Measurements from ENCODE around the gene RNF44. TPM values are rescaled to one million over a fixed set of nuclear protein-coding genes. Genes with fewer than 3 reads are reported as not detected.

The RNF44 gene
- total RNA-seq, 1 donor from 2014 or later = 28.2 TPM

DNA sequence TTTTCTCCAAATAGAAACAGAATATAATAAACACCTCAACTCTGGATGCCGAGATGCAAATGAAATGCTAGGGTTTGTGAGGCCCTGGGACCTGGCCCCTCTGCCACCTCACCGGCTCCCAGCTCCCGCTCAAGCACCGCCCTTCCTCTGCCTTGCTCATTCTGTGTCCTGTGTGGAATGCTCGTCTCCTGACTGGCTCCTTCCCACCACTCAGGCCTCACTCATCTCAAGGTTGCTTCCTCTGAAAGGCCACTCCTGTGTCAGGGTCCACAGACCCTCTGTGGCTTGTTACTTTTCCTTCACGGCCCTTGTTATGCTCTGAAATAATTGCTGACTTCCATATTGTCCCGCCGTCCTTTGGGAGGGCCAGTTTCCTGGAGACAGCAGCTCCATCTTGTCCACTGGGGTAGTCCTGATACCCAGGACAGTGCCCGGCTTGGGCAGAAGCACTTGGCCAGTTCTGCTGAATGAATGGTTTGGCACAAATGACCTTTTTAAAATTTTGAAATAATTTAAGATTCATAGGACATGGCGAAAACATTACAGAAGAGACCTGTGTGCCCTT is 15.4 kb downstream of the RNF44 start:
- TF ChIP-seq, protein P1, sequence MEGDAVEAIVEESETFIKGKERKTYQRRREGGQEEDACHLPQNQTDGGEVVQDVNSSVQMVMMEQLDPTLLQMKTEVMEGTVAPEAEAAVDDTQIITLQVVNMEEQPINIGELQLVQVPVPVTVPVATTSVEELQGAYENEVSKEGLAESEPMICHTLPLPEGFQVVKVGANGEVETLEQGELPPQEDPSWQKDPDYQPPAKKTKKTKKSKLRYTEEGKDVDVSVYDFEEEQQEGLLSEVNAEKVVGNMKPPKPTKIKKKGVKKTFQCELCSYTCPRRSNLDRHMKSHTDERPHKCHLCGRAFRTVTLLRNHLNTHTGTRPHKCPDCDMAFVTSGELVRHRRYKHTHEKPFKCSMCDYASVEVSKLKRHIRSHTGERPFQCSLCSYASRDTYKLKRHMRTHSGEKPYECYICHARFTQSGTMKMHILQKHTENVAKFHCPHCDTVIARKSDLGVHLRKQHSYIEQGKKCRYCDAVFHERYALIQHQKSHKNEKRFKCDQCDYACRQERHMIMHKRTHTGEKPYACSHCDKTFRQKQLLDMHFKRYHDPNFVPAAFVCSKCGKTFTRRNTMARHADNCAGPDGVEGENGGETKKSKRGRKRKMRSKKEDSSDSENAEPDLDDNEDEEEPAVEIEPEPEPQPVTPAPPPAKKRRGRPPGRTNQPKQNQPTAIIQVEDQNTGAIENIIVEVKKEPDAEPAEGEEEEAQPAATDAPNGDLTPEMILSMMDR (IDR thresholded peaks at IDR 0.05; ENCODE audit: borderline replicate concordance) = no peak
- DNase-seq = no peak

DNA sequence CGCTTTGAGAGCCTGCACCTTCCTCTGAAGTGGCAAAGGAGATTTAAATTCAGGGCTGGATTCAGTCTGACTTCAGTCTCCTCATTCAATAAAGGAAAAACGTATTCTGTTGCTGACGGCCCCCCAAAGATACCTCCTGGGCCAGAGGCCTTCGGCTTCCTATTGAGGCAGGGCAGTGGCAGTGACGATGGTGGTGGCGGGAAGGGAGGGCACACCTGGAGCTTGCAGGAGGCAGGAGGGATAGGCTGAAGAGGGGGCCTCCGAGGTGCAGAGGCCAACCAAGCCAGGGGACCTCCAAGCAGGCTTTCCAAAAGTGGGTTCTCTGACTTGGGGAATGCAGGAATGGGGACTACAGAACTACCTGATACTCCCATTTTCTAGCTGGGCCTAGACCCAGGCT is 15.9 kb downstream of the RNF44 start:
- Histone ChIP-seq H3K4me3 (no peak overlapping the region), H3K27ac (replicated peaks) (no peak overlapping the region), H3K27me3 (ENCODE audit: low read depth) (no peaks in the 10 kb centered on the region), H3K9me3 (replicated peaks) (no peaks in the 10 kb centered on the region), H3K4me1 (no peaks in the 10 kb centered on the region), H3K36me3 (no peaks in the 10 kb centered on the region)
- intact Hi-C loops (cut with micrococcal nuclease) = no loop called here
- no peak for DNase-seq
- TF ChIP-seq, protein P1 (IDR thresholded peaks at IDR 0.05; ENCODE audit: borderline replicate concordance) = no peak

More for the DNA sequence above, 15.4 kb downstream of the RNF44 start:
- intact Hi-C loops (cut with micrococcal nuclease) = no loop called here
- H3K27me3 ChIP-seq (ENCODE audit: low read depth) = no peaks in the 10 kb centered on the region
- H3K4me1 ChIP-seq = no peaks in the 10 kb centered on the region
- H3K36me3 ChIP-seq = no peaks in the 10 kb centered on the region
- no peak overlapping the region for H3K27ac ChIP-seq (replicated peaks)
- H3K4me3 ChIP-seq = no peak overlapping the region
- no peaks in the 10 kb centered on the region for H3K9me3 ChIP-seq (replicated peaks)

DNA sequence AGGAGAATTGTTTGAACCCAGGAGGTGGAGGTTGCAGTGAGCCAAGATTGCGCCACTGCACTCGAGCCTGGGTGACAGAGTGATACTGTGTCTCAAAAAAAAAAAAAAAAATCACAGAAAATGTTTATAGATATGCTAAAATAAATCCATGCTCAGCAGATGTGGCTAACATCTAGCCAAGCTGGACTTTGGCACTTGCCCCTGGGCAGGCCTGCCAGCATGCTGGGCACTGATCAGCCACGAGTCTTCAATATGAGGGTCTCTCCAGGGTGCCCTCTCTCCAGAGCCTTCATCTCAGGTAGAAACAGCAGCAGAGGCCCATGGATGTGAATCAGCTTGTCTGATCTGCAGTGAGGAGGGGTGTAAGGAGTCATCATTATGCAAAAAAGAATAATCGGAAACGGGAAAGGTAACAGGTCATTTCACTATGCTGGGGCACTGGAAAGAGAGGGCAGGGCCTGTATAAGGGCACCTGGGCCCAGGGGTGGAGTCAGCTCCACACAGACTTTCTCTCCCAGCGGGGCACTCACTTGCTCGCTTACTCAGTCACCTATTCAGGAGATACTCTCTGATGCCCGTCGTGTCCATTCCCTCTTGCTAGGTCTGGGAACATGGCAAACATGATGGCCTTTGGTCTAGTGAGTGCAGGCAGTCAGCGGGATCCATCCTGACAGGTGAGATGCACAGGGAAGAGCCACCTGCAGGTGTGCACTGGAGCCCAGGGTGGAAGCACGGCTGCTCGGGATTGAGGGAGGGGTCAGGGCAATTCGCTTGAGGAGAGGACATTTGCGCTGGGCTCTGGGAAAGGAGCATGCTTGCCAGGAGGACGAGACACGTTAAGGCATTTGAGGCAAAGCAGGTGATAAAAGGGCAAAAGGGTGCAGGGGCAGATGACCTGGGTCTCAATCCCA is 17.1 kb downstream of the RNF44 start:
- Histone ChIP-seq H3K4me1 (no peaks in the 10 kb centered on the region), H3K9me3 (replicated peaks) (no peaks in the 10 kb centered on the region), H3K4me3 (no peak overlapping the region), H3K27ac (replicated peaks) (no peak overlapping the region), H3K27me3 (ENCODE audit: low read depth) (no peaks in the 10 kb centered on the region), H3K36me3 (no peaks in the 10 kb centered on the region)
- intact Hi-C loops (cut with micrococcal nuclease) = no loop called here
- TF ChIP-seq, protein P1 (IDR thresholded peaks at IDR 0.05; ENCODE audit: borderline replicate concordance) = no peak
- DNase-seq = no peak

DNA sequence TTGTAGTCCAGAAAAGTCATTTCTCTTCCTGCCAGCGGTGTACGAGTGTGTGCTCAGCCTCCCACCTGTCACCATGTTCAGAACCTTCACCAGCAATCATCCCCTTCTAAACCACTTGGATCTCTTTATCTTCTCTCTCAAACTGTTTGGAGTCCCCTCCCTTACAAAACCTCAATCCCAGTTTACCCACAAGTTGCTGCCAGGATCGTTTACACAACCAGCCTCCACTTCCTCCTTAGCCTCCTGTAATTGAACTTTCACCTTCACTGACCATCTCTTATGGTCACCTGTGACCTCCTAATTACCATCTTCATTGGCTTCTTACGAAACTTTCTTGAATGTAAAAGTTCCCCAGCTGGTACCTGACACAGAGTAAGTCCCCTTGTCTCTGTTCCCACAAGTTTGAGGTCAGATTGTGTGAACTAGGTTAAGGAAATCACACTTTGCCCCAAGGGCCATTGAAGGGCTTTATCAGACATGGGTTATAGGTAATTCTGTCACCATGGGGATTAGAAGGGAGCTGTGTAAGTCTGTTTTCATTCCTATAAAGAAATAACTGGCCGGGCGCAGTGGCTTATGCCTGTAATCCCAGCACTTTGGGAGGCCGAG is 20.0 kb downstream of the RNF44 start:
- Histone ChIP-seq H3K9me3 (replicated peaks) (no peaks in the 10 kb centered on the region), H3K36me3 (no peaks in the 10 kb centered on the region), H3K4me3 (no peak overlapping the region), H3K4me1 (no peaks in the 10 kb centered on the region), H3K27ac (replicated peaks) (no peak overlapping the region), H3K27me3 (ENCODE audit: low read depth) (no peaks in the 10 kb centered on the region)
- TF ChIP-seq, protein P1 (IDR thresholded peaks at IDR 0.05; ENCODE audit: borderline replicate concordance) = no peak
- intact Hi-C loops (cut with micrococcal nuclease) = no loop called here
- DNase-seq = no peak

DNA sequence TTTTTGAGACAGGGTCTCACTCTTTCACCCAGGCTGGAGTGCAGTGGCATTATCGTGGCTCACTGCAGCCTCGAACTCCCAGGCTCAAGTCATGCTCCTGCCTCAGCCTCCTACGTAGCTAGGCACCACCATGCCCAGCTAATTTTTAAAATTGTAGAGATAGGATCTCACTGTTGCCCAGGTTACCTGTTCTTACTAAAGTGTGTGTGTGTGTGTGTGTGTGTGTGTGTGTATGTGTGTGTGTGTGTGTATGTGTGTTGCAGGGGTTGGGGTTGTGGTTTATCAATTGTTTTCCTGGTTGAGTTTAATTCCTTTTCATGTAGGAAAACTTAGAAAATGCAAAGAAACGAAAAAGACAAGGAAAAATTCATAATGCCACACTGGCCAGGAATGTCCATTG is 21.8 kb downstream of the RNF44 start:
- no peaks in the 10 kb centered on the region for H3K9me3 ChIP-seq (replicated peaks)
- no peak overlapping the region for H3K27ac ChIP-seq (replicated peaks)
- H3K27me3 ChIP-seq (ENCODE audit: low read depth) = no peaks in the 10 kb centered on the region
- no peaks in the 10 kb centered on the region for H3K4me1 ChIP-seq
- no peak for DNase-seq
- no peak overlapping the region for H3K4me3 ChIP-seq
- TF ChIP-seq, protein P1 (IDR thresholded peaks at IDR 0.05; ENCODE audit: borderline replicate concordance) = no peak
- no peaks in the 10 kb centered on the region for H3K36me3 ChIP-seq
- intact Hi-C loops (cut with micrococcal nuclease) = no loop called here
